Left ventricle myocardium inferior (tissue), 1 donor: ENCODE data around the gene KLHL14. TPM values are rescaled to one million over a fixed set of nuclear protein-coding genes. Genes with fewer than 3 reads are reported as not detected.

Experiments
- DNase-seq: peaks from one replicate; pipeline ENCODE4 v3.0.0-alpha.2; 2020
- H3K27ac ChIP-seq: fragments of 200-600 bp; replicated peaks from 2 replicates; pipeline ENCODE4 v1.8.0; 2021
- H3K27me3 ChIP-seq: fragments of 200-600 bp; 2 replicates; pipeline ENCODE4 v1.8.0; 2021; ENCODE audit warnings: low read depth
- H3K36me3 ChIP-seq: fragments of 200-600 bp; 2 replicates; pipeline ENCODE4 v1.8.0; 2021
- H3K4me1 ChIP-seq: fragments of 200-600 bp; 2 replicates; pipeline ENCODE4 v1.8.0; 2021
- H3K4me3 ChIP-seq: fragments of 200-600 bp; 2 replicates; pipeline ENCODE4 v1.8.0; 2021; ENCODE audit warnings: mild to moderate bottlenecking, moderate library complexity
- H3K9me3 ChIP-seq: fragments of 200-600 bp; replicated peaks from 2 replicates; pipeline ENCODE4 v1.8.0; 2021
- CTCF ChIP-seq: fragments of 200-600 bp; IDR thresholded peaks from 2 replicates; pipeline ENCODE4 v1.8.0; 2021; ENCODE audit warnings: antibody characterized with exemption, mild to moderate bottlenecking, borderline replicate concordance
- intact Hi-C: fragments of 100-400 bp; cut with micrococcal nuclease; formaldehyde crosslinking; loops from one replicate; pipeline ENCODE4 v1.11.0; 2022
- total RNA-seq: library from RNA; stranded (reverse); fragmentation: NEBNext Ultra II Directional; extraction: Animal tissue kit (Norgen Biotek cat#: 25700); gene quantifications from one replicate; pipeline ENCODE4 v1.2.1, GENCODE V29; 2021
- donor health status: DM: no; HTN: yes; CAD: no; lungs with severe emphysema.

The KLHL14 gene
- total RNA-seq, 1 donor from 2014 or later: not detected

- intact Hi-C loops: no loop called here
- no peak overlapping the region for H3K27ac ChIP-seq
- TF ChIP-seq CTCF: no peak
- H3K4me3 ChIP-seq: no peak overlapping the region
- H3K36me3 ChIP-seq: no peaks in the 10 kb centered on the region
- no peaks in the 10 kb centered on the region for H3K4me1 ChIP-seq
- H3K9me3 ChIP-seq: no peaks in the 10 kb centered on the region
- peaks cover 5% of the 10 kb centered on the region for H3K27me3 ChIP-seq
- DNase-seq: no peak
Measured at GRCh38 chr18:32684096-32684495, 88.7 kb downstream of the KLHL14 start.

GRCh38 chr18:32683044-32683443 lies 89.8 kb downstream of the KLHL14 start:
- H3K4me3 ChIP-seq: no peak overlapping the region
- H3K4me1 ChIP-seq: no peaks in the 10 kb centered on the region
- peaks cover 5% of the 10 kb centered on the region for H3K27me3 ChIP-seq
- H3K36me3 ChIP-seq: no peaks in the 10 kb centered on the region
- no peaks in the 10 kb centered on the region for H3K9me3 ChIP-seq
- intact Hi-C loops: no loop called here
- TF ChIP-seq CTCF: no peak
- no peak for DNase-seq
- H3K27ac ChIP-seq: no peak overlapping the region

GRCh38 chr18:32677578-32677977 lies 95.2 kb downstream of the KLHL14 start:
- H3K27me3 ChIP-seq: no peaks in the 10 kb centered on the region
- intact Hi-C loops: no loop called here

GRCh38 chr18:32674491-32674890 lies 98.3 kb downstream of the KLHL14 start:
- TF ChIP-seq CTCF: no peak

More at GRCh38 chr18:32677578-32677977, 95.2 kb downstream of the KLHL14 start:
- no peak for TF ChIP-seq CTCF
- Histone ChIP-seq H3K36me3 (no peaks in the 10 kb centered on the region), H3K4me3 (no peak overlapping the region), H3K4me1 (no peaks in the 10 kb centered on the region), H3K9me3 (no peaks in the 10 kb centered on the region), H3K27ac (no peak overlapping the region)
- DNase-seq: no peak

GRCh38 chr18:32672398-32672797 lies 100.4 kb downstream of the KLHL14 start:
- Histone ChIP-seq H3K27me3 (no peaks in the 10 kb centered on the region), H3K27ac (no peak overlapping the region), H3K36me3 (no peaks in the 10 kb centered on the region), H3K4me3 (no peak overlapping the region), H3K4me1 (no peaks in the 10 kb centered on the region), H3K9me3 (no peaks in the 10 kb centered on the region)
- intact Hi-C loops: no loop called here
- no peak for TF ChIP-seq CTCF
- no peak for DNase-seq

More at GRCh38 chr18:32674491-32674890, 98.3 kb downstream of the KLHL14 start:
- intact Hi-C loops: no loop called here
- H3K27ac ChIP-seq: no peak overlapping the region
- DNase-seq: no peak
- no peaks in the 10 kb centered on the region for H3K9me3 ChIP-seq
- H3K4me3 ChIP-seq: no peak overlapping the region
- H3K36me3 ChIP-seq: no peaks in the 10 kb centered on the region
- no peaks in the 10 kb centered on the region for H3K27me3 ChIP-seq
- no peaks in the 10 kb centered on the region for H3K4me1 ChIP-seq

- intact Hi-C loops: no loop called here
- TF ChIP-seq CTCF: no peak
Measured at GRCh38 chr18:32670727-32671126, 102.1 kb downstream of the KLHL14 start.

More at GRCh38 chr18:32670727-32671126, 102.1 kb downstream of the KLHL14 start:
- Histone ChIP-seq H3K4me3 (no peak overlapping the region), H3K27me3 (no peaks in the 10 kb centered on the region), H3K9me3 (no peaks in the 10 kb centered on the region), H3K36me3 (no peaks in the 10 kb centered on the region), H3K27ac (no peak overlapping the region), H3K4me1 (no peaks in the 10 kb centered on the region)
- DNase-seq: no peak
